ENCODE results near the gene RSRC2.

- no peak for TF ChIP-seq CTCF (conservative IDR thresholded peaks at IDR 0.05; ENCODE audit: low read depth, low read length)
- no peak for TF ChIP-seq EZH2 (IDR thresholded peaks at IDR 0.05; ENCODE audit: low read length, unreplicated experiment)
Measured at GRCh38 chr12:122486805-122487426, 39.8 kb downstream of the RSRC2 start.

Data from PC-3 (cell line).